ENCODE results near the gene CCL19.

- TF ChIP-seq ZNF274 (IDR thresholded peaks at IDR 0.05; ENCODE audit: low read depth, low read length) (no peak), YY1 (IDR thresholded peaks at IDR 0.05; ENCODE audit: insufficient read depth, insufficient read length) (no peak)
These were observed 850 bp upstream of the CCL19 start for GRCh38 chr9:34691936-34692315.
